GM12891 (cell line): Measurements from ENCODE around the gene KIFAP3.
"Not testable (repeated sequence)": the region's sequence is repeated elsewhere in the genome, so short reads cannot be mapped to it uniquely, and the experiment has no call there.

Source experiments
- DNase-seq: peaks from one replicate; pipeline ENCODE4 v3.0.0; 2011; ENCODE audit warnings: low spot score; ENCODE audit not compliant: insufficient read length
- FAIRE-seq: peaks from 2 replicates; lab custom pipeline; 2011; peaks lifted over from hg19 to GRCh38; lab: Jason Lieb, UNC
- PAX5 ChIP-seq: IDR thresholded peaks from 2 replicates; pipeline ENCODE4 v1.6.1; 2011; ENCODE audit warnings: low read length, moderate library complexity, mild to moderate bottlenecking; ENCODE audit not compliant: insufficient read depth, severe bottlenecking
- POLR2A ChIP-seq: IDR thresholded peaks from 2 replicates; pipeline ENCODE4 v1.6.1; 2011; ENCODE audit warnings: low read depth, low read length, control low read depth
- POLR2AphosphoS5 ChIP-seq: IDR thresholded peaks from 2 replicates; pipeline ENCODE4 v1.6.1; 2011; ENCODE audit warnings: low read depth, low read length, control low read depth
- POU2F2 ChIP-seq: IDR thresholded peaks from 2 replicates; pipeline ENCODE4 v1.6.1; 2011; ENCODE audit warnings: low read depth, mild to moderate bottlenecking, control low read depth, low read length, moderate library complexity
- SPI1 ChIP-seq: IDR thresholded peaks from 2 replicates; pipeline ENCODE4 v1.6.1; 2011; ENCODE audit warnings: low read depth, low read length, control low read depth
- TAF1 ChIP-seq: IDR thresholded peaks from 2 replicates; pipeline ENCODE4 v1.6.1; 2011; ENCODE audit warnings: low read depth, low read length, control low read depth

The KIFAP3 gene

DNA sequence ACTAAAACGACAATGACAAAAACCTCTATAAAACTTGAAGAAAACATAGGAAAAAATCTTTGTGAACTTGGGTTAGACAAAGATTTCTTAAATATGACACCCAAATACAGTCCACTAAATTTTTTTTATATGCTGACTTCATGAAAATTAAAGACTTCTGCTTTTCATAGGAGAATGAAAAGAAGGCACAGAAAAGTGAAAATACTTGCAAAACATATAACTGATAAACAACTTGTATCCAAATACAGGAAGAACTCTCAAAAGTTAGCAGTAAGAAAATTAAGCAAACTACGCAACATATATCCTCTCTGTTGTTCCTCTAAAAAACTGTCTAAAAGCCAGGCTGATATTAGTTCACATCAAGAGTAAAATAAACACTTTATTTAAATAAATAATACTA lies 53.6 kb downstream of the KIFAP3 start:
- no peak for FAIRE-seq
- TF ChIP-seq TAF1 = no peak
- no peak for TF ChIP-seq POU2F2
- no peak for TF ChIP-seq POLR2AphosphoS5
- TF ChIP-seq POLR2A = no peak
- no peak for TF ChIP-seq PAX5
- no peak for TF ChIP-seq SPI1

GRCh38 chr1:170017478-170017877 lies 57.0 kb downstream of the KIFAP3 start:
- TF ChIP-seq SPI1 (no peak), PAX5 (no peak)
- DNase-seq (no peak), FAIRE-seq (no peak)

More for the DNA sequence above, 53.6 kb downstream of the KIFAP3 start:
- DNase-seq = no peak

GRCh38 chr1:170012920-170013319 lies 61.6 kb downstream of the KIFAP3 start:
- DNase-seq = no peak
- TF ChIP-seq PAX5 (no peak), POU2F2 (no peak), POLR2A (no peak), POLR2AphosphoS5 (no peak)
- FAIRE-seq = no peak

DNA sequence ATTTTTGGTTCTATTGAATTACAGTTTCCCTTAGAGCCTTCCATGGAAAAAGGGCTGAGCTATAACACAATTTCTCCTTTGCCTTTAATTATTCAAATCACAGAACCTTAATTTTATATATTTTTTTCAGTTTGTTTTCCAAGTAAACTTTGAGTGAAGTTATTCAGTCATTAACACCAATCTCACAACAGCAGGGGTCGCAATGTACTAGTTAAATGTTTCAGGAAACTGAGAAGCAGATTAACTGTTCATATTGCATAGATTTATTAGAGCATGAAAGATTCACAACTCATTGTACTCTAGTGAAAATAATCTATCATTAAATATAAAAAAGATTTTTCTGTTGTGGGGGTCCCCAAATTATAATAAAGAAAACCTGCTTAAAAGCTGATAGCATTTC lies 64.1 kb downstream of the KIFAP3 start:
- DNase-seq (no peak), FAIRE-seq (no peak)
- TF ChIP-seq SPI1 (no peak), POU2F2 (no peak), POLR2A (no peak), POLR2AphosphoS5 (no peak), PAX5 (no peak), TAF1 (no peak)

GRCh38 chr1:170009551-170009950 lies 64.9 kb downstream of the KIFAP3 start:
- no peak for TF ChIP-seq POLR2A
- no peak for TF ChIP-seq POLR2AphosphoS5
- no peak for TF ChIP-seq TAF1
- no peak for TF ChIP-seq PAX5
- TF ChIP-seq POU2F2 = no peak
- TF ChIP-seq SPI1 = no peak
- FAIRE-seq (no peak), DNase-seq (no peak)

DNA sequence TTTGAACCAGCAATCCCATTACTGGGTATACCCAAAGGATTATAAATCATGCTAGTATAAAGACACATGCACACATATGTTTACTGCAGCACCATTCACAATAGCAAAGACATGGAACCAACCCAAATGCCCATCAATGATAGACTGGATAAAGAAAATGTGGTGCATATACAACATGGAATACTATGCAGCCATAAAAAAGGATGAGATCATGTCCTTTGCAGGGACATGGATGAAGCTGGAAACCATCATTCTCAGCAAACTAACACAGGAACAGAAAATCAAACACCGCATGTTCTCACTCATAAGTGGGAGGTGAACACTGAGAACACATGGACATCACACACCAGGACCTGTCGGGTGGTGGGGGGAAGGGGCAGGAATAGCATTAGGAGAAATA lies 65.8 kb downstream of the KIFAP3 start:
- DNase-seq, FAIRE-seq: not testable (repeated sequence)

- not testable (repeated sequence) for FAIRE-seq, DNase-seq
These were observed 71.1 kb downstream of the KIFAP3 start for GRCh38 chr1:170003270-170003835.

DNA sequence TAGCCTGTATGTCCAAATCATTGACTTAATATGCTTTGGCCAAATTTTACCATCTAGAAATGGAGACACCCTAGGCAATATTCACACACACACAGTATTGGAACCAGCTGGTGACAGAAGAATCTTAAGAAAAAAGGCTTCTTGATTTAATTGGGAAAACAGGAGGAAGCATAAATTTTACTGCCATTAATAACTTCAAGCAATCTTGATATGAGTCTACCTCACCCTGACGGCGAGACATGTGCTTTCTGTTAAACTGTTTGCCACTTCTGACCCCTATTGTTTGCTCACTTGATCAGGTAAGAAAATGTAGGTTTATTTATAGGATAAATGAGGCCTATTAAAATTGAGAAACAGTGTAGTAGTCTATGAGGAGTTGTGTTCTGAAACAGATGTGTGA lies 73.2 kb downstream of the KIFAP3 start:
- DNase-seq (no peak), FAIRE-seq (no peak)
- TF ChIP-seq POU2F2 = no peak
- no peak for TF ChIP-seq POLR2A
- no peak for TF ChIP-seq TAF1
- TF ChIP-seq SPI1 = no peak
- TF ChIP-seq POLR2AphosphoS5 = no peak
- no peak for TF ChIP-seq PAX5

- no peak for DNase-seq
- TF ChIP-seq POU2F2 (no peak), SPI1 (no peak), PAX5 (no peak), POLR2A (no peak), TAF1 (no peak), POLR2AphosphoS5 (no peak)
- no peak for FAIRE-seq
These were observed 74.7 kb downstream of the KIFAP3 start for GRCh38 chr1:169999761-170000160.

GRCh38 chr1:169999331-169999741 lies 75.2 kb downstream of the KIFAP3 start:
- no peak for TF ChIP-seq TAF1
- no peak for TF ChIP-seq SPI1
- TF ChIP-seq POU2F2 = no peak
- no peak for TF ChIP-seq POLR2AphosphoS5
- TF ChIP-seq PAX5 = no peak
- no peak for FAIRE-seq
- no peak for DNase-seq

DNA sequence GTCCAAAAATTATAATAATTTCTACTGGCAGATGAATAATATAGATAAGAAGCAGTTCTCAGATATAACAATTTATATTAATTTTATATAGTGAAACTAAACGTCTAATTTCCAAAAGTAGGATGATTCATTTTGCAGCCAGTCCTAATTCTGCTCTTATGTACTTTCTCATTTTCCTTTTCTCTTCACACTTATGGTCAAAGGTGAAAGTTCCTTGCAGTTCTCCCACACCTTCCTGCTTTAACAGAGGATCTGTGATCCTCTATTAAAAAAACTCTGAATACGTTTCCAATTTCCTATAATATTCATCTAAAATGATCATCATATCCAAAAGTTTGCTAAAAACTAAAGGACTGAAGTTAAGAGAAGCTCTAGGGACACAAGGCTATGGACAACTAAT lies 78.5 kb downstream of the KIFAP3 start:
- DNase-seq (no peak), FAIRE-seq (no peak)
- no peak for TF ChIP-seq POLR2AphosphoS5
- no peak for TF ChIP-seq TAF1
- no peak for TF ChIP-seq POLR2A

DNA sequence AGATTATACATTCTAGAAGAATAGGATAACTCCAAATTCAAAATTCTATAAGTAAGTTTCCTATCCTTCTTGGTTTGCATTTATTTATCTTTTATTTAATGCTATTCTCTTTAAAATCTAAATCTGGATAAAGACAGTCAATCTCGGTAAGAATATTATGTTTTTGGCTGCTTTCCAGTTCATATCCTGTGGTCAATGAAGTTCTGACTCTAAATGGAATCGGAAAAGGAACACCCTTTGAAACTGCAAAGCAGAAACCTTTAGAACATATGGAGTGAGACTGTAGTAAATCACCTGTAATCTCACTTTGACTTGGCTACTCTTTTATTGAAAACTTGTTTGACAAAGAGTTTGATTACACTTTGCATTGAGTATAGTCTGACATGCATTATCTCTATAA lies 85.2 kb downstream of the KIFAP3 start:
- TF ChIP-seq POU2F2 = no peak
- no peak for TF ChIP-seq PAX5
- no peak for TF ChIP-seq TAF1
- TF ChIP-seq POLR2A = no peak
- TF ChIP-seq SPI1 = no peak
- no peak for FAIRE-seq
- DNase-seq = no peak
